HepG2 (cell line): ENCODE results near the gene RRP9. TPM values are rescaled to one million over a fixed set of nuclear protein-coding genes. Genes with fewer than 3 reads are reported as not detected.
A peak's percentile ranks its signal among the peaks of the same experiment; 100 is the strongest.
"Not testable (repeated sequence)": the region's sequence is repeated elsewhere in the genome, so short reads cannot be mapped to it uniquely, and the experiment has no call there.

ENCODE experiments used
- ATAC-seq: fragments of 200-7000 bp; cut with Tn5 transposase; 3 replicates; pipeline ENCODE4 v1.9.1; 2020; ENCODE audit warnings: mild to moderate bottlenecking, moderate library complexity
- BruUV-seq: library from RNA; stranded (reverse); fragments of 400-500 nt; replicated peaks from 2 replicates; lab custom pipeline; 2021; lab: Mats Ljungman, UMichigan
- CTCF ChIA-PET: fragments of 300-600 bp; formaldehyde crosslinking; extraction: SDS; loops from one replicate; lab custom pipeline; 2021; ENCODE audit warnings: low total read pairs, inconsistent platforms, low intra/inter-chr PET ratio; lab: Yijun Ruan, JAX
- POLR2A ChIA-PET: fragments of 350-600 bp; sonication (Branson Sonifier 250); formaldehyde crosslinking; loops from one replicate; lab custom pipeline; 2020; ENCODE audit warnings: antibody characterized with exemption, inconsistent platforms; lab: Yijun Ruan, JAX
- DNase-seq: peaks from one replicate; pipeline ENCODE4 v3.0.0-alpha.2; 2015; ENCODE audit warnings: low spot score
- FAIRE-seq: peaks from 3 replicates; lab custom pipeline; 2011; peaks lifted over from hg19 to GRCh38; lab: Jason Lieb, UNC
- H2AFZ ChIP-seq: one replicate; pipeline ENCODE4 v1.6.1; 2011; ENCODE audit warnings: low read length, inconsistent platforms
- H3K27ac ChIP-seq: fragments of 300-600 bp; 3 replicates; pipeline ENCODE4 v1.8.0; 2011; ENCODE audit warnings: mixed run types, mild to moderate bottlenecking, mixed read lengths, low read length, inconsistent platforms; ENCODE audit not compliant: insufficient read depth; ENCODE audit errors: extremely low read length
- H3K27me3 ChIP-seq, 2 experiments: fragments of 200-600 bp in 1 of 2; 2 replicates in 1 of 2; 3 replicates in 1 of 2; pipeline versions ENCODE4 v1.6.0 to v1.8.0; 2011; ENCODE audit warnings: low read length in 2 of 2, mild to moderate bottlenecking in 2 of 2, moderate library complexity in 2 of 2, inconsistent platforms in 1 of 2; ENCODE audit not compliant: insufficient read depth in 2 of 2, control insufficient read depth in 1 of 2
- H3K36me3 ChIP-seq, 2 experiments: fragments of 200-600 bp in 1 of 2; replicated peaks in 1 of 2; 2 replicates in 1 of 2; 3 replicates in 1 of 2; pipeline versions ENCODE4 v1.5.1 to v1.8.0; 2011; ENCODE audit warnings: low read length in 2 of 2, inconsistent platforms in 1 of 2; ENCODE audit not compliant: insufficient read depth in 2 of 2, control insufficient read depth in 1 of 2
- H3K4me1 ChIP-seq: 2 replicates; pipeline ENCODE4 v1.5.1; 2012; ENCODE audit warnings: low read length, inconsistent platforms; ENCODE audit not compliant: insufficient read depth
- H3K4me2 ChIP-seq: 2 replicates; pipeline ENCODE4 v1.6.0; 2011; ENCODE audit warnings: low read depth, low read length, inconsistent platforms
- H3K4me3 ChIP-seq, 3 experiments: fragments of 200-600 bp in 1 of 3; sonication (generic), shearing (Covaris generic) in 1 of 3; replicated peaks in 1 of 3; 2 replicates each; pipeline ENCODE4 v1.5.1; 2011 to 2016; ENCODE audit warnings: low read length in 3 of 3, inconsistent platforms in 2 of 3, low read depth in 2 of 3, mild to moderate bottlenecking in 2 of 3, control low read depth in 1 of 3, mixed read lengths in 1 of 3; ENCODE audit not compliant: insufficient read depth in 1 of 3
- H3K79me2 ChIP-seq: one replicate; pipeline ENCODE4 v1.6.1; 2011; ENCODE audit warnings: low read length, inconsistent platforms; ENCODE audit not compliant: insufficient read depth
- H3K9ac ChIP-seq: 2 replicates; pipeline ENCODE4 v1.6.0; 2011; ENCODE audit warnings: mild to moderate bottlenecking, low read depth, low read length, inconsistent platforms; ENCODE audit not compliant: insufficient read depth
- H3K9me3 ChIP-seq: 2 replicates; pipeline ENCODE4 v1.5.1; 2012; ENCODE audit warnings: mild to moderate bottlenecking, low read length
- H4K20me1 ChIP-seq: 2 replicates; pipeline ENCODE4 v1.6.0; 2011; ENCODE audit warnings: inconsistent platforms, mild to moderate bottlenecking, low read length, moderate library complexity; ENCODE audit not compliant: insufficient read depth
- EHMT2 ChIP-seq: fragments of 200-600 bp; sonication (generic); IDR thresholded peaks from 2 replicates; pipeline ENCODE4 v1.7.0; 2017; ENCODE audit warnings: antibody characterized with exemption, low read depth, low read length, borderline replicate concordance
- HOXD1 ChIP-seq: sonication (generic); formaldehyde crosslinking; IDR thresholded peaks from 2 replicates; pipeline ENCODE4 v1.5.0; 2020; ENCODE audit warnings: missing genetic modification reagents
- PPARG ChIP-seq: conservative IDR thresholded peaks from 2 replicates; pipeline ENCODE4 v1.6.1; 2016; ENCODE audit warnings: missing biosample characterization, missing genetic modification reagents
- ZNF546 ChIP-seq: sonication (generic); formaldehyde crosslinking; conservative IDR thresholded peaks from 2 replicates; pipeline ENCODE4 v1.8.1; 2023; ENCODE audit warnings: mild to moderate bottlenecking, missing genetic modification reagents
- WGBS: methylation state at CpG from one replicate; pipeline ENCODE4 v1.1.6; 2017; ENCODE audit warnings: low lambda C conversion rate; 5-methylcytosine and 5-hydroxymethylcytosine counted together
- in situ Hi-C: cut with HindIII; loops from 2 replicates; pipeline ENCODE4 v1.10.0; 2017; ENCODE audit warnings: low pct_unique_long_range_greater_than_20kb; ENCODE audit not compliant: extremely low pct_ligation_motif_present
- intact Hi-C: fragments of 100-400 bp; cut with micrococcal nuclease; formaldehyde crosslinking; loops from one replicate; pipeline ENCODE4 v1.10.0; 2022; ENCODE audit not compliant: unreplicated experiment
- polyA plus RNA-seq, 8 experiments: library from polyadenylated mRNA; depleted of rRNA in 3 of 8; stranded (reverse) in 7 of 8; unstranded in 1 of 8; fragments of >200 nt; fragmentation: Illumina TruSeq in 4 of 8; extraction: Trizol in 4 of 8; gene quantifications; 2 replicates each; pipeline versions ENCODE4 v1.2.1 to v1.2.3, GENCODE V29; 2011 to 2016; ENCODE audit warnings: low read depth in 4 of 8, missing spikeins in 1 of 8, mixed read lengths in 1 of 8; ENCODE audit not compliant: insufficient read depth in 1 of 8
- total RNA-seq, 5 experiments: library from RNA; depleted of rRNA; stranded (reverse); fragments of >200 nt; fragmentation: Illumina TruSeq; extraction: Trizol; gene quantifications; 2 replicates each; pipeline ENCODE4 v1.2.3, GENCODE V29; 2016; ENCODE audit warnings: low read depth in 1 of 5
- TF ChIP-seq, protein P1 (sequence below), 2 experiments: IDR thresholded peaks; 2 replicates each; pipeline ENCODE4 v1.6.1; 2011 to 2012; ENCODE audit warnings: low read length in 2 of 2, borderline replicate concordance in 1 of 2, low read depth in 1 of 2, mild to moderate bottlenecking in 1 of 2, moderate library complexity in 1 of 2

Gene RRP9
- total and polyA plus RNA-seq, 2 of the 13 experiments (the other 11 are each of a cell fraction or from before 2014, with no cell fraction given) = 14.8 to 44.0 TPM

DNA sequence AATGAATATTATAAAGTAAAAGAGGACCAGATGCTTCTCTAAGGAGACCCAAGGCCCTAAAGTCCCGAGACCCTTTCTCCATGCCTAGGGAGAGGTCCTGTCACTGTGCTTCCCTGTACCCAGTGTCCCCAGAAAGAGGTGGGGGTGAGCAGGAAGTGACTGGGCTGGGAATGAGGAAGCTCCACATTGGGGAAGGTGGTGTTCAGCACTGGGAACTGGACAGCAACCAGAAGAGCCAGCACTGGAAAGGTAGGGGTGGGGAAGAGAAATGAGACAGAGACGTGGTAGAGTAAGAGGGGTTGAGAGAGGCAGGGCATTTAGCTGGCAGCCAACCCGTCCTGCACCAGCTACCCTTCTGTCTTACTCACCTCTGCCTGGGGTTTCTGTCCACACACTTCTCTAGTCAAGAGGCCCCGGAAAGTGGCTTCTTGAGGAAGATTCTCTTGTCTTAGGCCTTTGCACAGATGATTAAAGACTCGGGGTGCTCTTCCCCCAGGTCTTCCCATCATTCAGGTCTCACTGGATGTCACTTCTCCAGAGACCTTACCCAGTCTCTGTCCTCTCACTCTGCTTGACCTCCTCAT lies 12.2 kb downstream of the RRP9 start (continued):
- TF ChIP-seq, protein P1, sequence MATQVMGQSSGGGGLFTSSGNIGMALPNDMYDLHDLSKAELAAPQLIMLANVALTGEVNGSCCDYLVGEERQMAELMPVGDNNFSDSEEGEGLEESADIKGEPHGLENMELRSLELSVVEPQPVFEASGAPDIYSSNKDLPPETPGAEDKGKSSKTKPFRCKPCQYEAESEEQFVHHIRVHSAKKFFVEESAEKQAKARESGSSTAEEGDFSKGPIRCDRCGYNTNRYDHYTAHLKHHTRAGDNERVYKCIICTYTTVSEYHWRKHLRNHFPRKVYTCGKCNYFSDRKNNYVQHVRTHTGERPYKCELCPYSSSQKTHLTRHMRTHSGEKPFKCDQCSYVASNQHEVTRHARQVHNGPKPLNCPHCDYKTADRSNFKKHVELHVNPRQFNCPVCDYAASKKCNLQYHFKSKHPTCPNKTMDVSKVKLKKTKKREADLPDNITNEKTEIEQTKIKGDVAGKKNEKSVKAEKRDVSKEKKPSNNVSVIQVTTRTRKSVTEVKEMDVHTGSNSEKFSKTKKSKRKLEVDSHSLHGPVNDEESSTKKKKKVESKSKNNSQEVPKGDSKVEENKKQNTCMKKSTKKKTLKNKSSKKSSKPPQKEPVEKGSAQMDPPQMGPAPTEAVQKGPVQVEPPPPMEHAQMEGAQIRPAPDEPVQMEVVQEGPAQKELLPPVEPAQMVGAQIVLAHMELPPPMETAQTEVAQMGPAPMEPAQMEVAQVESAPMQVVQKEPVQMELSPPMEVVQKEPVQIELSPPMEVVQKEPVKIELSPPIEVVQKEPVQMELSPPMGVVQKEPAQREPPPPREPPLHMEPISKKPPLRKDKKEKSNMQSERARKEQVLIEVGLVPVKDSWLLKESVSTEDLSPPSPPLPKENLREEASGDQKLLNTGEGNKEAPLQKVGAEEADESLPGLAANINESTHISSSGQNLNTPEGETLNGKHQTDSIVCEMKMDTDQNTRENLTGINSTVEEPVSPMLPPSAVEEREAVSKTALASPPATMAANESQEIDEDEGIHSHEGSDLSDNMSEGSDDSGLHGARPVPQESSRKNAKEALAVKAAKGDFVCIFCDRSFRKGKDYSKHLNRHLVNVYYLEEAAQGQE (IDR thresholded peaks at IDR 0.05; ENCODE audit: borderline replicate concordance in 1 of 2, low read depth in 1 of 2, low read length in 2 of 2) = peak; percentile 71 to 94
- TF ChIP-seq ZNF546 (CRISPR knock-in tag) (no peak), HOXD1 (CRISPR knock-in tag) (no peak), EHMT2 (0 out of 2 replicates have a peak, but pooled peaks have one; percentile 30), PPARG (CRISPR knock-in tag) (no peak)
- TF ChIP-seq, all 625 proteins: peak for 6

DNA sequence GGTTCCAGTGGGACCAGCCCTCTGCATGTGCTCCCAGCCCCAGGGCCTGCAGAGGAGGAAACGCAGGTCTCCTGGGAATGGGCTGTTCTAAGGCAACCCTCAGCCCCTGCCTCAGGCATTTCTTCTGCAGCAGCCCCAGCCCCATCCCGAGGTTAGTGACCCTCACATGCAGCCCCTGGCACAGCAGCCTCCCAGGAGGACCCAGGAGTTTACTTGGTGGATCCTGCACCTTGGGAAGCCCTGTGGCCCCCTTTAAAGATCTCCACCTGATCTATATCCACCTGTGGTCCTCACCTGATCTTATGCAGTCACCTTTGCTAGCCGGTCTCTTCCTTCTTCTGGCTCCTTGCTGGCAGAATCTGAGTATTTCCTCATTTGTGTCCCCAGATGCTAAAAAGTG lies 12.7 kb downstream of the RRP9 start:
- H3K27me3 ChIP-seq, DNase-seq, intact Hi-C loops, in situ Hi-C loops, CTCF ChIA-PET, H3K9ac ChIP-seq, H3K79me2 ChIP-seq, POLR2A ChIA-PET, H3K4me3 ChIP-seq, BruUV-seq, H3K4me2 ChIP-seq, H3K9me3 ChIP-seq, FAIRE-seq, H4K20me1 ChIP-seq, H3K27ac ChIP-seq, H2AFZ ChIP-seq, H3K4me1 ChIP-seq: not testable (repeated sequence)
- 47% methylated on average over 3 of the region's 3 CpGs for WGBS
- H3K36me3 ChIP-seq = peaks cover 0 to 13% of the 10 kb centered on the region in 2 experiments; a peak in 3 of 5 replicates
- peak; percentile 19; the same call in 2 of the 3 replicates for ATAC-seq
